NCI-H460 (cell line): ENCODE results near the gene ICA1. TPM values are rescaled to one million over a fixed set of nuclear protein-coding genes. Genes with fewer than 3 reads are reported as not detected.
"Not testable (repeated sequence)": the region's sequence is repeated elsewhere in the genome, so short reads cannot be mapped to it uniquely, and the experiment has no call there.

Source experiments
- DNase-seq: peaks from one replicate; pipeline ENCODE4 v3.0.0-alpha.2; 2016; ENCODE audit warnings: low read depth; ENCODE audit errors: extremely low read depth
- polyA plus RNA-seq: library from polyadenylated mRNA; depleted of rRNA; stranded (reverse); fragments of >200 nt; gene quantifications from 2 replicates; pipeline ENCODE4 v1.2.3, GENCODE V29; 2014; cell fraction: nucleus; rRNA removed
- total RNA-seq: library from RNA; depleted of rRNA; stranded (reverse); fragments of >200 nt; shearing (Covaris generic); gene quantifications from 2 replicates; pipeline ENCODE4 v1.2.3, GENCODE V29; 2014; rRNA removed

Gene ICA1
- 17.1 and 24.1 TPM in 2 replicates for total RNA-seq
- polyA plus RNA-seq = 10.2 and 10.9 TPM in 2 replicates

- DNase-seq = peak; percentile 76
Observed at GRCh38 chr7:8261711-8262695, at the start of gene ICA1. Gene ICA1 (minus strand): TSS chr7:8262167. CDS start chr7:8235926, 26,241 bp downstream.

- no peak for DNase-seq
Observed at GRCh38 chr7:8310876-8311275, 48.9 kb upstream of the ICA1 start.

GRCh38 chr7:8305625-8306388 lies 43.8 kb upstream of the ICA1 start:
- DNase-seq = no peak

- DNase-seq = no peak
Observed at GRCh38 chr7:8305104-8305503, 43.1 kb upstream of the ICA1 start.

- peak; percentile 36 for DNase-seq
Observed at GRCh38 chr7:8303904-8304528, 42.0 kb upstream of the ICA1 start.

- DNase-seq = not testable (repeated sequence)
Observed at GRCh38 chr7:8297023-8297422, 35.1 kb upstream of the ICA1 start.

GRCh38 chr7:8296362-8296659 lies 34.3 kb upstream of the ICA1 start:
- no peak for DNase-seq

GRCh38 chr7:8295638-8296361 lies 33.8 kb upstream of the ICA1 start:
- peak; percentile 85 for DNase-seq

GRCh38 chr7:8291397-8292141 lies 29.6 kb upstream of the ICA1 start:
- DNase-seq = no peak

GRCh38 chr7:8290645-8291308 lies 28.8 kb upstream of the ICA1 start:
- DNase-seq = no peak

- no peak for DNase-seq
Observed at GRCh38 chr7:8286118-8286517, 24.2 kb upstream of the ICA1 start.

GRCh38 chr7:8285155-8285554 lies 23.2 kb upstream of the ICA1 start:
- no peak for DNase-seq

GRCh38 chr7:8284606-8285005 lies 22.6 kb upstream of the ICA1 start:
- DNase-seq = no peak

- DNase-seq = no peak
Observed at GRCh38 chr7:8283968-8284367, 22.0 kb upstream of the ICA1 start.

GRCh38 chr7:8282871-8283270 lies 20.9 kb upstream of the ICA1 start:
- DNase-seq = no peak

- DNase-seq = no peak
Observed at GRCh38 chr7:8282162-8282561, 20.2 kb upstream of the ICA1 start.

GRCh38 chr7:8278183-8278582 lies 16.2 kb upstream of the ICA1 start:
- no peak for DNase-seq

GRCh38 chr7:8277394-8277982 lies 15.5 kb upstream of the ICA1 start:
- peak; percentile 27 for DNase-seq

GRCh38 chr7:8274589-8274988 lies 12.6 kb upstream of the ICA1 start:
- no peak for DNase-seq
